EL (cell line): ENCODE results near the gene ZNF135.

Experiments
- DNase-seq: peaks from one replicate; pipeline ENCODE4 v3.0.0-alpha.2; 2016

ZNF135 gene

DNA sequence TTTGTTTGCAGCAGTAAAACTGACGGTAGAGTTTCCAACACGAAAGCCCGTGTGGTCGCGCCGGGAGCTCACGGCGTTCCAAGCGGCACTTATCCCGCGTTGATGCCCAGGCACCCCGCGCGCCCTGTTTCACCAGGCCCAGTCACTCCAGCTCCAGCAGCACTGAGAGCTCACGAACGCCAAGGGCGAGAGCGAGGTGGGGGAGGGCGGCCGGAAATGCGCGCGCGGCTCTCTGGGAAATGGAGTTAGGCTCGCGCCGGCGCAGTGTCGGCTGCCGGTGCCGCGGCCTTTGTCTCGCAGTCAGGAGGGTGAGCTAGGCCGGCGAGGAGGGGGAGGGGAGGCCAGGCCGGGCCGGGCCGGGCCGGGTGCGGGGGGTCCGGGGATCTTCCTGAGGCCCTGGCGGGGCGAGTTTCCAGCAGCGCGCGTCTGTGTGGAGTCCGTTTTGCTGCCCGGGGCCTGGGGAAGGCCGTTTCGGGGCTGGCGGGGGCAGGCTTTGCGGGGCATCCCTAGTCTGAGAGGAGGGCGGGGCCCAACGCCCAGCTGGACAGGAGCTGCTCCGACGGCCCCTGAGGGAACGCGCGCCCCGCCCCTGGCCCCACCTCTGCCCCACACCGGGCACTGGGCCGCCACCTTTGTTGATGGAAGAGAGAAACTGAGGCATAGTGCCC, at the start of gene ZNF135:
Gene ZNF135, plus strand, starts transcription at position 280 of the 668 bp plus-strand sequence. CDS start 721 bp downstream, outside the sequence.
- DNase-seq = peak; percentile 78

DNA sequence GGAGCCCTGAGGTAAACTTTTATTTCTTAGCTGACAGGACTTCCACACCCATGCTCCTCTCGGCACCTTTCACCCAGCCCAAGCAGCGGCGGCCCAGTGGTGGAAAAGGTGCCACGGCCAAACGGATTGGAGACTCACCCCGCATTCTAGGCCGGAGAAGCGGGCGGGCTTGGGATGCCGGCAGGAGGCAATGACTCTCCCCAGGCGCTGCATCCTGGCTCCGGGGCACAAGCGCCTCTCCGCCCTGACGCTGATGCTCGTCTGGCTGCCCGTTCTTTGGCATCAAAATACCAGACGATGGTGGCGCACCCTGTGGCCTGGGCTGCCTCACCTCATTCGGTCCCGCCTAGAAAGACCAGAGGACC, 49.8 kb upstream of the ZNF135 start:
- no peak for DNase-seq

DNA sequence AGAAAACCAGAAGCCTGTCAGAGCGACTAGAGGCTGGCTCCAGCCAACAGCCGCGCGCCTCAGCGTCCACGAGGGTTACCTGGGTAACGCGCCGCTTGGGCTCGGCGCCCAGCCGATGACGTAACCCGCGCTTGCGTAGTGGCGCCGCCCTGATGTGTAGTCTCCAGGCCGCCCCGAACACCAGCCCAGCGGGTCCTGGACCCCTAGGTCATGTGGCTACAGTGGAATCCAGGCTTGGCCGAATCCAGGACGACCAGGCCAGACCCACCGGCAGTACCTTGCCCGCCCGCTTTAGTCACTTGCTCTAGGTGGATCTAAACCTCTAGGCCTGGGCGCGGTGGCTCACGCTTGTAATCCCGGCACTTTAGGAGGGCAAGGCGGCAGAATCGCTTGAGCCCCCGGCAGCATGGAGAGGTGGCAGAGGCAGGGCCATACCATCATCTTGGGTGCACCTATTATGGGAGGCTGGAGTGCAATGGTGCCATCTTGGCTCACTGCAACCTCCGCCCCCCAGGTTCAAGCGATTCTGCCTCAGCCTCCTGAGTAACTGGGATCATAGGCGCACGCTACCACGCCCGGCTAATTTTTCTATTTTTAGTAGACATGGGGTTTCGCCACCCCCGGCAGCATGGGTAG, 49.3 kb upstream of the ZNF135 start:
- DNase-seq = peak; percentile 80

DNA sequence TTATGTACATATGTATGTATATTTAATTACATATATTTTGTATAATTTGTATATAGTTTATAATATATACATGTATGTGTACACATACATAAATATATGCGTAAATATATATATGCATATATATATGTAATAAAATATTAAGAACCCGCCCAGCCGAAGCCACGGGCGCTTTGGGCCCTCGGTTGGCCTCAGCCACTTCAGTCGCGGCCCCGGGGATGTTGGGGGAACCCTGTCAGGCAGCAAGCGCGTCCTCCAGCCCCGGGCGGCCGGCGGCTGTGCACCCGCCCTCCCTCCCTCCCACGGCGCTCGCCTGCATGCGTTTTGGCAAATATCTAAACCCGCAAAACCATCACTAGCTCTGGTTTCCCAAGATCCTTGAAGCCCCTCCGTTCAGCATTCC, 48.6 kb upstream of the ZNF135 start:
- DNase-seq = no peak

DNA sequence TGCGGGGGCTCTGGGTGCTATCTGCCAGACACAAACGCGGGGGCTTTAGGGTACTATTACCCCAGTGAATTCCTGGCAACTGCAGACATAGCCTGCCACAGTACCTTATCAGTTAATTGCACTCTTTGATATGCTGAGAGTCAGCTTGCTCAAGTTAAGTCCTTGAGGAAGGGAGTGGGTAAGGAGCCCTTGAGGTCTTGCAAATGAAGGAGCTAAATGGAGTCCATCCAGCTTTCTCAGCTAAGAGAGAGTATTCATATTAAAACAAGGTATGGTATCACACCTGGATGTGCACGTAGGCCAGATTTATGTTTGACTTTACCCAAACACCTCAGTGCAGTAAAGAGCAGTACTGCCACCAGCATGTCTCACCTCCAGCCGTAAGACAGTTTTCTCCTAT, 44.9 kb upstream of the ZNF135 start:
- DNase-seq = no peak

DNA sequence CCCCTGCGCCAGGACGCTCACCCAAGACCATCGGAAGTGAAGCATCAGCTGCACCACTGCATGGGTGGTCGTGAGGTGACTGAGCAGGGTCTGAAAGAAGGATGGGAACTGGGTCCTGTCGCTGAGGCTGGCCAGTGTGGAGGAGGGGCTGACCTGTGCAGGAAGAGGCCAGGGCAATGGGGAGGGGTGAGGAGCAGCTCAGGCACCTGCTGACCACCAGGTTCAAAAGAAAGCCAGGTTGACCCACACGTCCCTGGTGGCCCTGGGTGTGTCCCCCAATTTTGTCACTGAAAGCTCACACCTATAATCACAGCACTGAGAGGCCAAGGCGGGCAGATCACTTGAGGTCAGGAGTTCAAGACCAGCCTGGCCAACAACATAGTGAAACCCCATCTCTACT, 39.0 kb upstream of the ZNF135 start:
- DNase-seq = no peak

DNA sequence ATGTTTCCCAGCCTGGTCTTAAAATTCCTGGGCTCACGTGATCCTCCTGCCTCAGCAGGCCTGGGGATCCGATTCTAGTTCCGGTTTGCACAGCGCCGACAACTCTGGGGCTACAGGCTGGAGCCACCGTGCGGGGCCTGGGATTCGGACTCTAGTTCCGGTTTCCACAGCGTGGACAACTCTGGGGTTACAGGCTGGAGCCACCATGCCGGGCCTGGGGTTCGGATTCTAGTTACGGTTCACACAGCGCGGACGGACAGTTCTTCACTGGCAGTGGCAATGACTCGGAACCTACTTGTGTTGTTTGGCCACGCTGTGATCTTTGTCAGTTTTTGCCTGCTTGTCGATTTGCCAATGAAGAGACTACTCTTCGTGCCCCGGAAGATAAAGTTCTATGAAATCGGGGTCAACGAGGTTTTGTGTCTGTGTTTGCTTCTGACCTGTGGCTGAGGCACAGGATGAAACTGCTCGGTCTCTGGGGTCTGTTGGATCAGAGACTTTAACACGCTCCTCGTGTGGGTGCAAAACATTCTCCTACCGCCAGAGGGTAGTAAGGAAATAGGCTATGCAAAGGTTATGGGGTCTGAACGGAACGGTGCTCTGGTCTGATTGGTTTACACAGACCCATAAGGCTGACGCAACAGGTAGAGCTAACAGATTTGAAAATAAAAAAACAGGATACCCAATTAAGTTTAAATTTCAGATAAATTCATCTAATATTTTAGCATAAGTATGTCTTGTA, 37.4 kb upstream of the ZNF135 start:
- peak; percentile 45 for DNase-seq

DNA sequence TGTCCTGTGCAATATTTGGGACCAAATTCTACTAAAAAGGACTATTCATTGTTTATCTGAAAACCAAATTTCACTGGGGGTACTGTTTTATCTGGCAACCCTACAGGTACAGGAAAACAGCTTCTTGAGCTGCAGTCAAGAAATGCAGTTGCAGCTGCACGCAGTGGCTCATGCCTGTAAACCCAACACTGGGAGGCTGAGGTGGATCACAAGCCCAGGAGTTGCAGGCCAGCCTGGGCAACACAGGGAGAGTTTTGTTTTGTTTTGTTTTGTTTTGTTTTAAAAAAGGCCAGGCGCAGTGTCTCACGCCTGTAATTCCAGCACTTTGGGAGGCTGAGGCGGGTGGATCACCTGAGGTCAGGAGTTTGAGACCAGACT, 36.8 kb upstream of the ZNF135 start:
- no peak for DNase-seq

DNA sequence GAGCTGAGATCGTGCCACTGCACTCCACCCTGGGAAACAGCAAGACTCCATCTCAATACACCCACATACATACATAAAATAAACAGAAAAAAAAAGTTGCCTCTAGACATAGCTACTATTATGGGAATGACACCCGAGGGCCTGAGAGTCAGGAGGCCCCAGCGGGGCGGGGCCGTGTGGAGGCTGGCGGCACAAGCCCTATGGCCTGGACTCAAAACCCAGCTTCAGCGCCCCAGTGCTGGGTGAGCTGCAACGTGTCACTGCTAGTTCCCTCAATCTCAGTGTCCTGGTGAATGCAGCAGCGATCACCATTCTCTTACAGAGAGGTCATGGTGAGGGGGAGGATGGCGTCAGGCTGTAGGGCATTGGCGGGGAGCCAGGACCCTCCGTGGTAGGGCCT, 34.4 kb upstream of the ZNF135 start:
- DNase-seq = no peak

DNA sequence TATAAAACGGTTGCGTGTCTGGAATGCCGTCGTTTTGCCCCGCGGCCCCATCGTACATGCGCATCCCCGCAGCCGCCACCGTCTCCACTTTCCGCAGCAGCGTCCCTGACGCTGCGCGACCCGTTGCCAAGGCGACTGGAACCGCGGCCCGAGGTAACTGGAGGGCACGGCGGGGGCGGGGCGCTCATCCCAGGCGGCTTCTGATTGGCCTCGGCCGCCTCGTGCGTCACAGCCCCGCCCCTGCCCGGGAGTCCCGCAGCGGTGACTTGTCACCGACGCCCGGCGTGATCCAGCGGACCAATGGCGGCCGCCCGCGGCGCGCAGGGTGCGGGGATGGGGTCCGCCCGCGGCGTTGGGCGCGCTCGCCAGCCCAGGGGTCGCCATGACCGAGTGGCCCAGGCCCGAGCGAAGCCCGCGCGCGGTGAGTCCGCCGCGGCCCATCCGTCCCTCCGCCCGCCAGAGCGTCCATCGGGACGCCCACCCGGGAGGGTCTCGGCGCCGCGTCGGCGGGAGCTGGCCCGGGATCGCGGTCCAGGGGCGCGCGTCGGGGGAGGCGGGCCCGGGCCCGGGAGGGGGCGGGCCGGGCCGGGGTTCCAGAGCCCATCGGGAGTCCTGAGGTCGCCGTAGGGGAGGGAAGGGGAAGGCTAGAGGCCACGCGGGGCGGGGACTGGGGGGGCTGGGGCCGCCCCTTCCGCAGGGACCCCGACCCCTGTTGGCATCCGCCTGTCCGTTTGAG, 25.2 kb upstream of the ZNF135 start, which contains the start of gene ZSCAN1:
Gene ZSCAN1, plus strand, starts transcription at position 285 of the 736 bp plus-strand sequence. CDS start 3,812 bp downstream, outside the sequence.
- DNase-seq = peak; percentile 21

DNA sequence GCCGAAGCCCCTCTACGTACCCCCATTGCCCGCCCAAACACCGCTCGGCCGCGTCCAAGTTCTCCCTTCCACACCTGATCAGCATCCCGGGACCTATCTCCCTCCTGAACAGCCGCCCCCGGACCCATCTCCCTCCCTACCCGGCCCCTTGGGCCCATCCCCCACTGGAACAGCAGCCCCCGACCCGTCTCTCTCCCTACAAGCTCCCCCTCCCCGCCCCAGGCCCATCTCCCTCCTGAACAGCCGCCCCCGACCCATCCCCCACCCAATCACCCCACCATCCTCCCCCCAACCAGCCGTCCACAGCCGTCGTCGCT, 24.6 kb upstream of the ZNF135 start:
- no peak for DNase-seq

DNA sequence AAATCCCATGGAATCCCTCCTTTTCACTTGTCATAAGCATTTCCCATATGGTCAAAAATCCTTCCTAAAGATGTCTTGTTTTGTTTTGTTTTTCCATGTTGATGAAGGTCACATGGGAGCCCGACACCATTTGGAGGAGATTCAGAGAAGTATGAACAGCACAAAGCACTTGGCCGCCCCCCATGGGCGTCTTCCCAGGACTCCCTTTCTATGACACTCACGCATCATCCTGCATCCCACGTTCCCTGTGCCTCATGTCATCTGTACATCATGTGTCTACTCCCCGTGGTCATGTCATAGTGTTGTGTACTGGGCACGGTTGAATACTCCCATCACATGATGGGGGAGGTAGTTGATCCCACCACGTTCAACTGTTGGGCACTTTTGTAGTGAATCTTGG, 23.2 kb upstream of the ZNF135 start:
- no peak for DNase-seq

DNA sequence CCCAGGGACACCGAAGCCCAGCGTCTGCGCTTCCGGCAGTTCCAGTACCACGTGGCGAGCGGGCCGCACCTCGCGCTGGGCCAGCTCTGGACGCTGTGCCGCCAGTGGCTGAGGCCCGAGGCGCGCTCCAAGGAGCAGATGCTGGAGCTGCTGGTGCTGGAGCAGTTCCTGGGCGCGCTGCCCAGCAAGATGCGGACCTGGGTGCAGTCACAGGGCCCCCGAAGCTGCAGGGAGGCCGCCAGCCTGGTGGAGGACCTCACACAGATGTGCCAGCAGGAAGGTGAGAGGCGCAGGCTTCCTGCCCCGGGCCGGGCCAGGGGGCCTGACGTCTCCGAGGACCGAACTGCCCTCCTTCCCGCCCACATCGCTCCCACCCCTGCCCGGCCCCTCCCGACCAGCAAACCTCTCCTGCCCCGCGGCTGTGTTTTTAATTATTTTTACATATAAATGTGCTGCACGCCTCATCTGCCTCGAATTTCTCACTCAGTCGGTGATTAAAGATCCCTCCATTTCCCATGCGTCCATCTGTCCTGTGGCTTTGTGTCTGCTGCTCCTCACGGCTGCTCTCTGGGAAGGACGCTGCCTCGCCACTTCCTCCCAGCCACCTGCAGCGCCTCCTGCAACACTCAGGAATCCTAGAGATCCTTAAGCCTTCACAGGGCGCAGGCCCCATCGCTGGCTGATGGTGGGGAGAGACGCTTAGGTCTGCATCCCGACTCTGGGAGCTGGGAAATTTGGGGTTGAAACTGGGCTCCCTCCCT, 21.0 kb upstream of the ZNF135 start:
- no peak for DNase-seq

DNA sequence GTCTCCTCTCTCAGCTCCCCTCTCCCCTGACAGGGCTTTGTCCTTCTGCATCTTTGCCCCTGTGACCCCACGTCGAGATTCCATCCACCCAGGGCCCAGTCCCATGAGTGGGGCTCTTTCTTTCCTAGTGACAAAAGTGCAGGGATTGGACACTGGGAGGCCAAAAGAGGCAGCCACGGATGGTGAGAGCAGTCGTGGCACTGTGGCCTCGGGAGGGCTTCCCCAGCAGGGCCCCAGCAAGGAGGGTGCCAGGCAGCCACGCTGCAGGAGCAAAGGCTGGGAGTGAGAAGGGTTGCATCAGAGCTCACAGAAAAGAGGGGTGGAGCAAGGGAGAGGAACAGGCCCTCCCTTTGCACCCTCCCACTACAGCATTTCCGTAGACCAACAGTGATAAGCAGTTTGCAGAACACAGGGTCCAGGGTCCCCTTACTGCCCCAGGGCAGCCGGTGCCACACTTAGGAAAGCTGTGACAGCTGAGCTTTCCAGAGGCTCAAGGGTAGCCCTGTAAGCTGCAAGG, 20.3 kb upstream of the ZNF135 start:
- DNase-seq = no peak

DNA sequence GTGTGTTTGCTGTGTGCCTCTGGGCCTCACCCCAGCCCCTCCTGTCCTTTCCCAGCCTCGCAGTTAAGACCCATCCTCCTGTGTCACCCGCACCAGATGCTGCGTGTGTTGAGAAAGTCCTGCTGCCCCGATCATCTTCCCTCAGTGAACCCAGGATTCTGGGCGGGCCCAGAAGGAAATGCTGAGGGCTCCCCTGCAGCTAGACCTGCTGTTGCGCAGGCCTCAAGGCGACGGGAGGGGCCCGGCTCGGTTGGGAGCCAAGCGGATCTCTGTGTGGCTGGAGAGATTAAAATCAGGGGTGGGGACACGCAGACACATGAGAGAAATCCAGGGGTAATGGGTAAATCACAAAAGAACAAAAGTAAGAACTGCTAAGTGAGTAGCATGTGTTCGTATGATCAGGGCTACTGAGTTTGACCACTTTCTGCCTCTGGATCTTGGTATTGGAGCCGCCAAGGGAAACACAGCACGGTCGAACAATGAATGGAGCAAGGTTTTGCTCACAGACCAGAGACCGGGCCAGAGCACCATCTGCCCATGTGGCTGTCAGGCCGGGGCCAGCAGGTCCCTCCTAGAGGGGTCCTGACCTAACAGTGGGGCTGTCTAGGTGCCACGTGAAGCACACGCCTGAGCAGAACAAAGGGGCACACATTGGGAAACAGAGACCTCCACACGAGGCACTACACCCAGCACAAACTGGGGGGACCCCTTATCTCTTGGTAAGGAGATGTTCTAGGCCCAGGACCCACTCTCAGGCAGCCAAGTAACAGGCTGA, 18.1 kb upstream of the ZNF135 start:
- DNase-seq = no peak

DNA sequence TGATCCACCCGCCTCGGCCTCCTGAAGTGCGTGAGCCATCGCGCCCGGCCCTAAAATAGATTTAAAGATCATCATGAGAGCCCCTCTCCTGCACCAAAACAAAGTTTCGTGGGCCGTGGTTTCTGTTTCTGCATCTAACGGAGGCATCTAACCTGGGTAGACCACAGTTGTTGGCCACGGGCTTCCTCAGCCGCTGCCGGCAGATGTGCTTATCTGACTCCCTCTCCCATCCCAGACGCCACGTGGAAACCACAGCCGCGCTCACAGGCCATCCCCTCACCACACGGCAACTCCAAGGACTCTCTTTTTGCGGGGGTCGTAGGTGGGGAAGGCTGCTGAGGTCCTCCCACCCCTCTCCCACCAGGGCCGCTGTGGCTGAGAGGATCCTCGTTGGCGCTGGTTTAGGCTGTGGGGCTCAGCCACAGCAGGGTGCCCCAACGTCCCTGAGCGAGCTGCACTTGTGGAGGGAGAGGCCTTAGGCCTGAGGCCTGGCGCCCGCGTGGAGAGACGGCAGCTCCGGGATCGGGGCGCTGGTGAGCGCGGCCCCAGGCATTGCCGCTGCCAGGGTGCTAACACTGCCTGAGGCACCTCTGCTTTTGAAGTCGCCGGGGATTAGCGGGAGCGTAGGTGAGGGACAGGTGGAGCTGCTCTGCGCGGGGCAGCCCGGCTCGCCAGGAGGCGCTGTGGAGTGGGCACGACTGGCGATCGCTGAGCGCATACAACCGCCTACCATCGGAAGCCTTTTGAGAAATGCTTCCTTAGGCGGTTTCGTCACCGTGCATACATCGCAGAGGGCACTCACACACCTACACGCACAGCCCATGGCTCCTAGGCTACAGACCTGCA, 16.4 kb upstream of the ZNF135 start:
- DNase-seq = no peak

DNA sequence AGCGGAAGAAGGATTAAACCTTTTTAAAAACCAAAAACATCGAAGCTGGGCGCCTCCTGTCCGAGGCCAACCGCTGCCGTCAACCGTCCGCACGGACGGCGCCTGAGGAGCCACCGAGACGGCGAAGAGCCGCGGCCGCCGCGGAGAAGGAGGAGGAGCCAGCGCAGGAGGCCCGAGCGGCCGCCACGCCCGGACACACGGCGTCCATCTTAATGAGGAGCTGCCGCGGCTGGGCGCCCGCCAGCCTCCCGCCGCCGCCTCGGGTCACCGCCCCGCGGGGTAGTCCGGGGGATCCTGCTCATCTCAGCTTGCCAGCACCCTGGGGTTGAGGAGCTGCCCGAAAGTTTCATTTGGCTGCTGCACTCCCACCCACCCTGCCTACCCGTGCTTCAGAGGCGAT, 14.7 kb upstream of the ZNF135 start:
- DNase-seq = no peak

DNA sequence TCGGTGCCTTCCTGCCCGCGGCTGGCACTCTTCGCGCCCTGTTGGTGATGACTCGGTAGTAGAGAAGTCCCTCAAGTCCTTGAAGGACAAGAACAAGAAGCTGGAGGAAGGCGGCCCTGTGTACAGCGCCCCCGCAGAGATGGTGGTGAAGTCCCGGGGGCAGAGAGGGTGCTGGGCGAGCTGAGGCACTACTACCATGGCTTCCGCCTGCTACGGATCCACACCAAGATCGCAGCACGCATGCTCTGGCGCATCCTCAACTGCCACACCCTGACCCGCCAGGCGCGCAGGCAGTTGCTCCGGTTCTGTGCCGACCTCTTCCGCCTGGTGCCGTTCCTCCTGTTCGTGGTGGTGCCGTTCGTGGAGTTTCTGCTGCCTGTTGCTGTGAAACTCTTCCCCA, 14.2 kb upstream of the ZNF135 start:
- no peak for DNase-seq

DNA sequence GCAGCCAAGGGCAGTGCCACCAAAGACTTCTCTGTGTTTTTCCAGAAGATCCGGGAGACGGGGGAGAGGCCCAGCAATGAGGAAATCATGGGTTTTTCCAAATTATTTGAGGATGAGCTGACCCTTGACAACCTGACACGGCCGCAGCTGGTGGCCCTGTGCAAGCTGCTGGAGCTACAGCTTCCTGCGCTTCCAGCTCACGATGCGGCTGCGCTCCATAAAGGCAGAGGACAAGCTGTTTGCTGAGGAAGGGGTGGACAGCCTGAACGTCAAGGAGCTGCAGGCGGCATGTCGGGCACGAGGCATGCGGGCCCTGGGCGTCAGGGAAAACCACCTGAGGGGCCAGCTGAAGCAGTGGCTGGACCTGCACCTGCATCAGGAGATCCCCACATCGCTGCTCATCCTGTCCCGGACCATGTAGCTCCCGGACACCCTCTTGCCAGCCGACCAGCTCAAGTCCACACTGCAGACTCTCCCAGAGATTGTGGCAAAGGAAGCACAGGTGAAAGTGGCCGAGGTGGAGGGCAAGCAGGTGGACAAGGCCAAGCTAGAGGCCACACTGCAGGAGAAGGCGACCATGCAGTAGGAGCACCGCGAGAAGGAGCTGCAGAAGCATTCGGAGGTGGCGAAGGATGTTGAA, 13.6 kb upstream of the ZNF135 start:
- DNase-seq = no peak

DNA sequence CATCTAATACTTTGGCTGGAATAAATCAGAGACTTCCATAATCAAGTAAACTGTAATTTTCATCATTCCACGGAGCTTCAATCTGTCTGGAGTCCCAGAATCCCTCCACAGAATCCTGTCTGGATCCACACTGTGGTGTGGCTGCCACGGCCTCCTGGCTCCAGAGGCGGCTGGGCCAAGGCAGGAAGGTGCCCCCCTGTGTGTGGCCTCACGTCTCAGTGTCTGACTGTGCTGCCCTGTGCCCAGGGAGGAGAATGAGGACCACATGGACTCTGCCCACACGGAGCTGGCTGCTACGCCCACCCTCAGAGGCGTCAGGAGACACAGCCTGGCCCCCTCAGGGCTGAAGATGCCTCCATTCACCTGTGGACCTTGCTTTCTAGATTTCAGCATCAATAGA, 12.2 kb upstream of the ZNF135 start:
- no peak for DNase-seq
